Stimulated activated naive B cell treated with anti-CD40 and anti-IgM and Interleukin-4, amounts not matched to agents 10 μg/mL and 1 μg/mL and 100 μg/mL, for 72 hours (primary cell): ENCODE results near the gene ITM2C.

Source experiments
- ATAC-seq, 2 donors: fragments of 150-1000 bp; cut with Tn5 transposase; replicated peaks; 2 replicates each; pipeline ENCODE4 v1.10.0; 2021; ENCODE audit warnings: moderate library complexity in 1 of 2
- DNase-seq: peaks from one replicate; pipeline ENCODE4 v3.0.0; 2021
- H3K27ac Mint-ChIP-seq: one replicate; pipeline ENCODE4 v1.8.0; 2022; ENCODE audit warnings: mild to moderate bottlenecking, mixed read lengths
- H3K27me3 Mint-ChIP-seq, 2 donors: one replicate each; pipeline ENCODE4 v1.8.0; 2022; ENCODE audit warnings: mixed read lengths in 2 of 2
- H3K36me3 Mint-ChIP-seq, 2 donors: one replicate each; pipeline ENCODE4 v1.8.0; 2022; ENCODE audit warnings: mixed read lengths in 2 of 2, mild to moderate bottlenecking in 1 of 2
- H3K4me1 Mint-ChIP-seq, 2 donors: one replicate each; pipeline ENCODE4 v1.8.0; 2022; ENCODE audit warnings: mixed read lengths in 2 of 2, mild to moderate bottlenecking in 1 of 2
- H3K4me3 Mint-ChIP-seq, 2 donors: one replicate each; pipeline ENCODE4 v1.8.0; 2022; ENCODE audit warnings: mild to moderate bottlenecking in 2 of 2, mixed read lengths in 2 of 2, moderate library complexity in 1 of 2
- H3K9me3 Mint-ChIP-seq, 2 donors: one replicate each; pipeline ENCODE4 v1.8.0; 2022; ENCODE audit warnings: mixed read lengths in 2 of 2, mild to moderate bottlenecking in 1 of 2

ITM2C gene

GRCh38 chr2:230865307-230865765 lies 594 bp downstream of the ITM2C start:
- peak overlapping the region; percentile 88 to 91 for H3K4me3 Mint-ChIP-seq

DNA sequence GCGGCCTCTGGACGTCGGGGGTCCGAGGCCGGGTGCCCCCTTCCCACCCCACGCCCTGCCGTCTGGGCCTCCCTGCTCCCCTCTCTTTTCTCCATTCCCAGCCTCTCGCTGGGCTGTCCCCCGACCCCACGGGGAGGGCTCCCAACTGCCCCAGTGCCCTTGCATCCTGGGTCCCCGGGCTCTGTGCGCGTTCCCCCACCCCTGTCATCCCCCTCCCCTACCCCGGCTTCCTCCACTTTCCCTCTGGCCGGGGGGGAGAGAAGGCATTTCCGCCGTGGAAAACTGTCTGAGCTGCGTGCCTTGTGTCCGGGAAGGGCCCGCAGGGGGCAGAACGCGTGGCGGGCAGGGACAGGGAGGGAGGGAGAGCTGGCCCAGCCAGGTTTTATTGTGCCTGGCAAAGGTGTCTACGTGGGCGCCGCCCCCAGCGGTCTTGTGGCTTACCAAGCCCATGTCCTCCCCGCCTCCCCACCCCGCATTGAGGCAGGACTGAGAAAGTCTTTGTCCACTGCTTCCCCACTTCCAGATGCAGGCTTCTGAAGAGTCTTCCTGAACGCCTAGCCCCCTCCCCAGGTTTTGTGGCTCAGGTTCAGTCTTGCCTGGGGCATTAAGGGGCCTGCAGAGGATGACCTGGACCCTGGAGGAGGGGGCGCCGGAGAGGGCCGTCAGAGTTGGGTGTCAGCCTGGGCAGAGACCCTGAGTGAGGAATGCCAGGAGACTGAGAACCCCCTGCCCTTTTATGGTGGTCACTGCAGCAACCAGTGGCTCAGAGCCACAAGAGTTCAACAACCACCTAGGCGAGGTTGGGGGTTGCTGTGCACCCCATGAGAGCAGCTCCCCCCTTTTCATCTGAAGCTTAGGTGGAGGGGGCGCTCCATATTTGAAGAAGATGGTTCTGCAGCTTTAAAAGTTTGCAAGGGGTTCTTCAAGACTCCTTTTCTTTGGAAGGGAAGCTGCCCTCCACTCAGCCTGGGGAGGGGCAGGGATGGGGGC lies 1.3 kb downstream of the ITM2C start:
- Mint-ChIP-seq H3K4me1 (peaks cover 56 to 88% of the 10 kb centered on the region in 2 donors), H3K9me3 (no peaks in the 10 kb centered on the region), H3K36me3 (no peaks in the 10 kb centered on the region), H3K27ac (peak overlapping the region; percentile 89), H3K27me3 (peaks cover 0 to 11% of the 10 kb centered on the region in 2 donors), H3K4me3 (peak overlapping the region; percentile 88 to 91)
- no peak for DNase-seq
- ATAC-seq = no peak

More at GRCh38 chr2:230865307-230865765, 594 bp downstream of the ITM2C start:
- Mint-ChIP-seq H3K36me3 (no peaks in the 10 kb centered on the region), H3K4me1 (peaks cover 49 to 81% of the 10 kb centered on the region in 2 donors), H3K27ac (peak overlapping the region; percentile 89), H3K9me3 (no peaks in the 10 kb centered on the region), H3K27me3 (peaks cover 0 to 11% of the 10 kb centered on the region in 2 donors)
- DNase-seq (no peak), ATAC-seq (no peak)

GRCh38 chr2:230866756-230867523 lies 2.2 kb downstream of the ITM2C start:
- Mint-ChIP-seq H3K36me3 (no peaks in the 10 kb centered on the region), H3K27ac (peak overlapping the region; percentile 71), H3K4me3 (no peak overlapping the region), H3K4me1 (peaks cover 53 to 92% of the 10 kb centered on the region in 2 donors), H3K9me3 (no peaks in the 10 kb centered on the region), H3K27me3 (peaks cover 0 to 4% of the 10 kb centered on the region in 2 donors)
- DNase-seq = no peak
- peak; percentile 36 to 45 for ATAC-seq

GRCh38 chr2:230868161-230868946 lies 3.6 kb downstream of the ITM2C start:
- Mint-ChIP-seq H3K9me3 (no peaks in the 10 kb centered on the region), H3K4me1 (peaks cover 56 to 97% of the 10 kb centered on the region in 2 donors), H3K36me3 (no peaks in the 10 kb centered on the region), H3K27me3 (no peaks in the 10 kb centered on the region), H3K4me3 (no peak overlapping the region), H3K27ac (no peak overlapping the region)
- ATAC-seq (no peak), DNase-seq (no peak)

DNA sequence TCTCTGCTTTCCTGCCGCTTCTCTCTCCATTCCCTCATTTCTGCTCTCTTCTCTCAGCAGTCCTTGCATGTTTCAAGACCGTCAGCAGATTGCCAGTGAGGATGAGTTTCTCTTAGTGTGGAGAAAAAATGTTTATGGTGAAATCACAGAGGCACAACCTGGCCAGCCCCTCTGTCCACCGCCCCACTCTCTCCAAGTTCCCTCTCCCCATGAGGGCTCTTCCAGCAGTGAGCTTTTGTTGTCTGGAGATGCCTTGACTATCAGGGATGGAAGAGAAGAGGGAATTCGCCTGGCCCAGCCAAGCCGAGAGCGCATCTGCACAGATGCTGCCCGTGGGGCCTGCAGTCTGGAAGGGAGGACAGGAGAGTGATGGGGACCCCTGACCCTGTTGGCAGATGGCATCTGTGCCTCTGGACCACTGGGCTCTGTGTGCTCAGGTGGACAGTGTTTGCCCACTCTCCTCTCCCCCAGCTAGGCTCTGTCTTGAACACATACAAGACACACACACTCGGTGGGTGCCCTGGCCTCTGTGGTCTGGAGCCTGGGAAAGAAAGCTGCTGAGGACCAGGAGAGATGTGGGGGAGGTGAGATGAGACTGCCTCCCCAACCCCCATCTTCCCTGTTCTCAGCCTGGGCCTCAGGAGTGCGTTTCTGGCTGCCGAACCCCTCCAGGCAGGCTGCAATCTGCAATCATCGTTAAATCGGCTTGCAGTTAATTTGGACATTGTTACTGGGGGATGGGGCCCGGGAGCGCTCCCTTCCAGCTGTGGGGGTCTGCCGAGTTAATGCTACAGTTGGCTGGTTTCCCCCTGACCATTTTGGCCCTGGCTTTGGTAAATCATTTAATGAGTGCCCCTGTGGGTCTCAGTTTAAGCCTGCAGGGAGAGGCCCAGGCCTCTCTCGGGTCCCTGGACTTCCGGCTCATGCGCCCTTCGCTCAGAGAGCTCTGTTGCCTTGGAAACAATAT lies 4.5 kb downstream of the ITM2C start:
- Mint-ChIP-seq H3K27me3 (no peaks in the 10 kb centered on the region), H3K4me1 (peaks cover 59 to 97% of the 10 kb centered on the region in 2 donors), H3K36me3 (no peaks in the 10 kb centered on the region), H3K4me3 (no peak overlapping the region), H3K27ac (peak overlapping the region; percentile 77), H3K9me3 (no peaks in the 10 kb centered on the region)
- ATAC-seq = no peak
- DNase-seq = no peak

DNA sequence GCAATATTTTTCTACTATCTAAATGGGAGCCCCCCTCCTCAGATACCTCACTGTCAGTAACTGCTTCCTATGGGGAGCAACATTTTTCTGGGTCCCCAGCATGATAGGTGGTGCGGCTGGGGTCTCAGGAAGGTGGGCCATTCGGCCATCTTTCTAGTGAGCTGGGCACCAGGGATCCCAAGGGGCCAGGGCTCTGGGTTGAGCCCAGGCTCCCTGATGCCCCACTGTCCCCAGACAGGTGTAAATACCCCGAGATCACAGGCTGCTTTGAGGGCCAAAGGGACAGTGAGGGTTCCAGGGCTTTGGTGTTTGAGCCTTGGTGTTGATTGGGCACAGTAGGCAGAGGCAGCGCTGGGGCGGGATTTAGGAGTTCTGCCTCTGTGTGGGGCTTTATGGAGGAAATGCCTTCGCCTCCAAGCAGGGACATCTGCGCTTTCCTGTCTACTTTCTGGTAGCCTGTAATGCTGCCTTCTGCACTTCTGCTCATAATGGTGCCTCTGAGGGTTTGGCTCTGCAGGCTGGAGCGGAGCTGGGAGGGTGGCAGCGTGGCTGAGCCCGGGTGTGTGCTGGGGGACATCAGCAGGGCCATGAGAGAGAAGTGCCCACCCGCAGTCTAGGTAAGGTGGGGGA lies 5.3 kb downstream of the ITM2C start:
- Mint-ChIP-seq H3K4me3 (peak overlapping the region in 1 of 2 donors; percentile 4), H3K27ac (no peak overlapping the region), H3K36me3 (no peaks in the 10 kb centered on the region), H3K4me1 (peaks cover 63 to 97% of the 10 kb centered on the region in 2 donors), H3K27me3 (no peaks in the 10 kb centered on the region), H3K9me3 (no peaks in the 10 kb centered on the region)
- no peak for DNase-seq
- ATAC-seq = no peak

DNA sequence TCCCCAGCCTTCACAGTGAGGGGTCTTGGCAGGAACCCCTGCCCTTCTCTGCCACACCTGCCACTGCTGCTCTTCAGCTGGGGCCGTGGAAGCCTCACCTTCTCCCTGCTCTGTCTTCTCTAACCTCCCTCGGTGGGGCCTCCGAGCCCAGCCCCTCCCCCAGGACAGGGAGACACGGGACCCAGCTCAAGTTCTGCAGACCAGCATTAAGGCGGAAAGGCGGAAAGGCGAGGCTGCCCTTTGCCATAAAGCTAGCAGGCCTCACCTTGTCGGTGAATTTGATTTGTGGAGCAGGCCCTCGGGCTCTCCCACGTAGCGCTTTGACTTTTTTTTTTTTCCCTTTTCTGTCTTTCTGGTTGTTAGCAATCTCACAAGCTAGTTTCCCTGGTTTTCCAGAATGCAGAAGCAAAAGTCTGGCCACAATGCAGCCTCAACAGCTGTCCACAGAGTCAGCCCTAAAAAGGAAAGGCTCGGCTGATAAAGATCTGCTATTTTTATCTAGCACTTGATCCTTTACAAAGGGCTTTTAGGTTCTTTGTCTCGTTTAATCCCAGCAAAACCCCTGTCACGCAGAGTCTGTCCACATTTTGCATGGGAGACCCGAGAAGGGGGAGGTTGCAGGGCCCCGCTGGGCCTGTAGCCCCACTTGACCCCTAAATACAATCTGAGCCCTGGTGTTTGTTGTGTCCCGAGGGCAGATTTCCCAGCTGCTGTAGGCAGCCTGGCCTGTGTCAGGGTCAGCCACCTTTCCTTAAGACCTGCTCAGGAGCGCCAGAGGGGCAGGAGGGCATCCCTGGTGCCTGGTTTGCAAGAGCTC lies 6.0 kb downstream of the ITM2C start:
- Mint-ChIP-seq H3K36me3 (peaks cover 3 to 4% of the 10 kb centered on the region in 2 donors), H3K9me3 (no peaks in the 10 kb centered on the region), H3K27ac (peak overlapping the region; percentile 27), H3K4me3 (peak overlapping the region; percentile 4 to 14), H3K4me1 (peaks cover 67 to 99% of the 10 kb centered on the region in 2 donors), H3K27me3 (no peaks in the 10 kb centered on the region)
- no peak for DNase-seq
- ATAC-seq = no peak

DNA sequence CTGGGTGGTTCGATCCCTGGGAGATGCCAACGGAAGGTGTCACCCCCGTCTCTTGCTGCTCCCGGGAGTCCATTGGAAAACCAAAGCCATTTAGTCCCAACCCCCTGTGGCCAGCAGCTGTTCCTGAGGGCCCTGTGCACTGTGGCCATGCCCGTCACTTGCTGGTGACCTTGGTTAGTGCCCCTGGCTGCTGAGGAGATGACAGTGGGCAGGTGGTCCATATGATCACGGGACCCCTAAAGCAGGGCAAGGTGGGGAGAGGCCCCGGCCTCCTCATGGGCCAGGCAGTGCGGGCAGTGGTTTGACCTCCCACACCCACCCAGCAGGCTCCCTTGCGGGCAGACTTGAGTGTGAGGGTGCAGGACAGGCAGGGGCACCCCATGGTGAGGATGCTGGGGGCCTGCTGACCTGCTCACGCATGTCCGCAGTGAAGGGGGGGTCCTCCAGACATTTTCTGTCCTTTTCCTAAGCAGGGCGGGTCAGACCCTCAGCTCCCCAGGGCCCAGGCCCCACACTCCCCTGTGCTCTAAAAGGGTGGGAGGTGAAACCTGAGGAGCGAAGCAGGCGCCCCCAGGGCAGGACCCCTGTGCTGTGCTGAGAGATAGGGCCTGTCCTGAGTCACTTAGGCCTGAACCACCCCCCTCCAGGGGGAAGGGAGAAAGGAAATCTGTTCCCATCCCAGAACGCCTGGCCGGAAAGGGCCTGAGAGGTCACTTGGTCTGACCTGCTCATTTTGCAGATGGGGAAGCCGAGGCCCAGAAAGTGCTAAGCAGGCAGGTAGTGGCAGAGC lies 6.8 kb downstream of the ITM2C start:
- peaks cover 65 to 99% of the 10 kb centered on the region in 2 donors for H3K4me1 Mint-ChIP-seq
- H3K4me3 Mint-ChIP-seq = no peak overlapping the region
- ATAC-seq (no peak), DNase-seq (no peak)
- H3K27me3 Mint-ChIP-seq = no peaks in the 10 kb centered on the region
- H3K36me3 Mint-ChIP-seq = peaks cover 3 to 4% of the 10 kb centered on the region in 2 donors
- no peaks in the 10 kb centered on the region for H3K9me3 Mint-ChIP-seq
- H3K27ac Mint-ChIP-seq = peak overlapping the region; percentile 67

GRCh38 chr2:230872151-230872967 lies 7.6 kb downstream of the ITM2C start:
- H3K27ac Mint-ChIP-seq = peak overlapping the region; percentile 90
- DNase-seq (no peak), ATAC-seq (no peak)
- H3K4me1 Mint-ChIP-seq = peaks cover 65 to 99% of the 10 kb centered on the region in 2 donors
- no peaks in the 10 kb centered on the region for H3K27me3 Mint-ChIP-seq
- peak overlapping the region; percentile 12 to 81 for H3K4me3 Mint-ChIP-seq
- H3K9me3 Mint-ChIP-seq = no peaks in the 10 kb centered on the region
- peaks cover 6 to 7% of the 10 kb centered on the region in 2 donors for H3K36me3 Mint-ChIP-seq

- peaks cover 72 to 99% of the 10 kb centered on the region in 2 donors for H3K4me1 Mint-ChIP-seq
- H3K36me3 Mint-ChIP-seq = peaks cover 6 to 7% of the 10 kb centered on the region in 2 donors
- DNase-seq (peak; percentile 49), ATAC-seq (peak; percentile 56 to 59)
- H3K27me3 Mint-ChIP-seq = no peaks in the 10 kb centered on the region
- no peaks in the 10 kb centered on the region for H3K9me3 Mint-ChIP-seq
- H3K4me3 Mint-ChIP-seq = peak overlapping the region; percentile 80 to 81
- peak overlapping the region; percentile 90 for H3K27ac Mint-ChIP-seq
Observed at GRCh38 chr2:230872968-230873660, 8.4 kb downstream of the ITM2C start.
